IPS-15b (cell line): ENCODE data around the gene TTLL11.

Source experiments
- H3K27me3 ChIP-seq: one replicate; pipeline ENCODE4 v1.6.1; 2013; ENCODE audit warnings: low read length; ENCODE audit not compliant: control insufficient read depth, insufficient read depth
- H3K36me3 ChIP-seq: one replicate; pipeline ENCODE4 v1.6.1; 2013; ENCODE audit warnings: low read length; ENCODE audit not compliant: control insufficient read depth, insufficient read depth
- H3K4me1 ChIP-seq: one replicate; pipeline ENCODE4 v1.6.1; 2013; ENCODE audit warnings: mild to moderate bottlenecking, low read length; ENCODE audit not compliant: control insufficient read depth, insufficient read depth
- H3K4me3 ChIP-seq: one replicate; pipeline ENCODE4 v1.5.1; 2013; ENCODE audit warnings: low read depth, low read length
- H3K9ac ChIP-seq: one replicate; pipeline ENCODE4 v1.6.1; 2013; ENCODE audit warnings: low read depth, mild to moderate bottlenecking, low read length
- H3K9me3 ChIP-seq: one replicate; pipeline ENCODE4 v1.6.1; 2013; ENCODE audit warnings: mild to moderate bottlenecking, low read length; ENCODE audit not compliant: control insufficient read depth, insufficient read depth

TTLL11 gene

GRCh38 chr9:121912812-121913627 is 180.1 kb downstream of the TTLL11 start:
- no peak overlapping the region for H3K4me3 ChIP-seq
- no peaks in the 10 kb centered on the region for H3K36me3 ChIP-seq
- H3K4me1 ChIP-seq = no peaks in the 10 kb centered on the region
- H3K9ac ChIP-seq = no peak overlapping the region
- no peaks in the 10 kb centered on the region for H3K9me3 ChIP-seq
- H3K27me3 ChIP-seq = no peaks in the 10 kb centered on the region

GRCh38 chr9:121910491-121911040 is 182.5 kb downstream of the TTLL11 start:
- H3K9ac ChIP-seq = no peak overlapping the region
- no peak overlapping the region for H3K4me3 ChIP-seq
- no peaks in the 10 kb centered on the region for H3K27me3 ChIP-seq
- no peaks in the 10 kb centered on the region for H3K9me3 ChIP-seq
- no peaks in the 10 kb centered on the region for H3K4me1 ChIP-seq
- no peaks in the 10 kb centered on the region for H3K36me3 ChIP-seq

GRCh38 chr9:121909111-121909510 is 184.0 kb downstream of the TTLL11 start:
- no peaks in the 10 kb centered on the region for H3K4me1 ChIP-seq
- H3K9ac ChIP-seq = no peak overlapping the region
- no peaks in the 10 kb centered on the region for H3K36me3 ChIP-seq
- no peaks in the 10 kb centered on the region for H3K9me3 ChIP-seq
- no peak overlapping the region for H3K4me3 ChIP-seq
- H3K27me3 ChIP-seq = no peaks in the 10 kb centered on the region

GRCh38 chr9:121906074-121906870 is 186.8 kb downstream of the TTLL11 start:
- Histone ChIP-seq H3K36me3 (no peaks in the 10 kb centered on the region), H3K4me1 (no peaks in the 10 kb centered on the region), H3K27me3 (no peaks in the 10 kb centered on the region), H3K9me3 (no peaks in the 10 kb centered on the region), H3K4me3 (no peak overlapping the region), H3K9ac (no peak overlapping the region)

- H3K27me3 ChIP-seq = no peaks in the 10 kb centered on the region
- no peaks in the 10 kb centered on the region for H3K4me1 ChIP-seq
- no peak overlapping the region for H3K9ac ChIP-seq
- peaks cover 4% of the 10 kb centered on the region for H3K9me3 ChIP-seq
- H3K36me3 ChIP-seq = no peaks in the 10 kb centered on the region
- H3K4me3 ChIP-seq = no peak overlapping the region
Measured at GRCh38 chr9:121902461-121903135, 190.5 kb downstream of the TTLL11 start.

- Histone ChIP-seq H3K4me1 (no peaks in the 10 kb centered on the region), H3K27me3 (no peaks in the 10 kb centered on the region), H3K4me3 (no peak overlapping the region), H3K9ac (no peak overlapping the region), H3K36me3 (no peaks in the 10 kb centered on the region), H3K9me3 (peaks cover 4% of the 10 kb centered on the region)
Measured at GRCh38 chr9:121901616-121902015, 191.5 kb downstream of the TTLL11 start.

- no peaks in the 10 kb centered on the region for H3K4me1 ChIP-seq
- no peaks in the 10 kb centered on the region for H3K36me3 ChIP-seq
- H3K4me3 ChIP-seq = no peak overlapping the region
- peaks cover 4% of the 10 kb centered on the region for H3K9me3 ChIP-seq
- no peak overlapping the region for H3K9ac ChIP-seq
- H3K27me3 ChIP-seq = no peaks in the 10 kb centered on the region
Measured at GRCh38 chr9:121900163-121900562, 192.9 kb downstream of the TTLL11 start.

GRCh38 chr9:121898856-121899255 is 194.3 kb downstream of the TTLL11 start:
- H3K9ac ChIP-seq = no peak overlapping the region
- H3K4me3 ChIP-seq = no peak overlapping the region
- H3K9me3 ChIP-seq = peaks cover 4% of the 10 kb centered on the region
- no peaks in the 10 kb centered on the region for H3K36me3 ChIP-seq
- H3K27me3 ChIP-seq = no peaks in the 10 kb centered on the region
- H3K4me1 ChIP-seq = no peaks in the 10 kb centered on the region

GRCh38 chr9:121897140-121897539 is 196.0 kb downstream of the TTLL11 start:
- Histone ChIP-seq H3K4me1 (no peaks in the 10 kb centered on the region), H3K4me3 (no peak overlapping the region), H3K27me3 (no peaks in the 10 kb centered on the region), H3K9ac (no peak overlapping the region), H3K36me3 (no peaks in the 10 kb centered on the region), H3K9me3 (peaks cover 4% of the 10 kb centered on the region)

- no peaks in the 10 kb centered on the region for H3K4me1 ChIP-seq
- peaks cover 4% of the 10 kb centered on the region for H3K9me3 ChIP-seq
- H3K9ac ChIP-seq = no peak overlapping the region
- H3K36me3 ChIP-seq = no peaks in the 10 kb centered on the region
- no peaks in the 10 kb centered on the region for H3K27me3 ChIP-seq
- no peak overlapping the region for H3K4me3 ChIP-seq
Measured at GRCh38 chr9:121896545-121896943, 196.6 kb downstream of the TTLL11 start.

- Histone ChIP-seq H3K9ac (no peak overlapping the region), H3K9me3 (peaks cover 4% of the 10 kb centered on the region)
Measured at GRCh38 chr9:121895818-121896544, 197.1 kb downstream of the TTLL11 start.

More at GRCh38 chr9:121895818-121896544, 197.1 kb downstream of the TTLL11 start:
- Histone ChIP-seq H3K27me3 (no peaks in the 10 kb centered on the region), H3K4me3 (no peak overlapping the region), H3K4me1 (no peaks in the 10 kb centered on the region), H3K36me3 (no peaks in the 10 kb centered on the region)
